BE2C (cell line): ENCODE results near the gene CIBAR2.

Experiments
- DNase-seq: peaks from one replicate; pipeline ENCODE4 v3.0.0-alpha.2; 2020
- H3K27me3 ChIP-seq: fragments of 250-450 bp; sonication (Bioruptor Pico); 2 replicates; pipeline ENCODE4 v1.5.1; 2020; ENCODE audit warnings: mild to moderate bottlenecking
- H3K36me3 ChIP-seq: fragments of 250-450 bp; sonication (Bioruptor Pico); 2 replicates; pipeline ENCODE4 v1.5.1; 2020; ENCODE audit warnings: mild to moderate bottlenecking
- H3K4me1 ChIP-seq: fragments of 250-450 bp; sonication (Bioruptor Pico); 2 replicates; pipeline ENCODE4 v1.5.1; 2020
- H3K4me3 ChIP-seq: 2 replicates; pipeline ENCODE4 v1.5.1; 2011; ENCODE audit warnings: low read depth, low read length
- H3K9me3 ChIP-seq: fragments of 250-450 bp; sonication (Bioruptor Pico); 2 replicates; pipeline ENCODE4 v1.5.1; 2020
- CTCF ChIP-seq: IDR thresholded peaks from 2 replicates; pipeline ENCODE4 v1.5.1; 2012; ENCODE audit warnings: mild to moderate bottlenecking, low read depth, low read length

The CIBAR2 gene

GRCh38 chr16:85074225-85074914 is 37.9 kb downstream of the CIBAR2 start:
- DNase-seq: no peak
- no peaks in the 10 kb centered on the region for H3K4me1 ChIP-seq
- H3K4me3 ChIP-seq: no peak overlapping the region
- H3K27me3 ChIP-seq: no peaks in the 10 kb centered on the region
- no peak for TF ChIP-seq CTCF
- H3K9me3 ChIP-seq: no peaks in the 10 kb centered on the region
- H3K36me3 ChIP-seq: no peaks in the 10 kb centered on the region

DNA sequence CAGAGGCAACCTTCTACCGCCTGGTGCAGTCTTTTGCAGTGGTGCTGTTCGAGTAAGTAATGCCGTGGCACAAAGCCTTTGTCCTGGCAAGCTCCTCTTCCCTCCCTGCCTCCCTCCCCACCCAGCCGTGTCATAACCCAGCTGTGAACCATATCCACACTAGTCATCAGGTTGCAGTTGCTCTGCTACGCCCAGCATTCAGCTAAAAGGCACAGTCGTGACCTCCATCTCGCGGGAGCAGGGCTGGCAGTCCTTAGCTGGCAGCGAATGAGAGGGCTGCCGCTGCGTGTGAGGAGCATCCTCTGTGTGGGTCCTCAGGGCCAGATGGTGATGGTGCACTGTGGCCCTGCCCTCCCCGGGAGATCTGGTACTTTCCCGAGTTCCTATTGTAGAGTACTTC is 39.3 kb downstream of the CIBAR2 start:
- DNase-seq: no peak
- H3K36me3 ChIP-seq: no peaks in the 10 kb centered on the region
- H3K4me3 ChIP-seq: no peak overlapping the region
- H3K4me1 ChIP-seq: no peaks in the 10 kb centered on the region
- no peaks in the 10 kb centered on the region for H3K27me3 ChIP-seq
- H3K9me3 ChIP-seq: no peaks in the 10 kb centered on the region
- no peak for TF ChIP-seq CTCF

DNA sequence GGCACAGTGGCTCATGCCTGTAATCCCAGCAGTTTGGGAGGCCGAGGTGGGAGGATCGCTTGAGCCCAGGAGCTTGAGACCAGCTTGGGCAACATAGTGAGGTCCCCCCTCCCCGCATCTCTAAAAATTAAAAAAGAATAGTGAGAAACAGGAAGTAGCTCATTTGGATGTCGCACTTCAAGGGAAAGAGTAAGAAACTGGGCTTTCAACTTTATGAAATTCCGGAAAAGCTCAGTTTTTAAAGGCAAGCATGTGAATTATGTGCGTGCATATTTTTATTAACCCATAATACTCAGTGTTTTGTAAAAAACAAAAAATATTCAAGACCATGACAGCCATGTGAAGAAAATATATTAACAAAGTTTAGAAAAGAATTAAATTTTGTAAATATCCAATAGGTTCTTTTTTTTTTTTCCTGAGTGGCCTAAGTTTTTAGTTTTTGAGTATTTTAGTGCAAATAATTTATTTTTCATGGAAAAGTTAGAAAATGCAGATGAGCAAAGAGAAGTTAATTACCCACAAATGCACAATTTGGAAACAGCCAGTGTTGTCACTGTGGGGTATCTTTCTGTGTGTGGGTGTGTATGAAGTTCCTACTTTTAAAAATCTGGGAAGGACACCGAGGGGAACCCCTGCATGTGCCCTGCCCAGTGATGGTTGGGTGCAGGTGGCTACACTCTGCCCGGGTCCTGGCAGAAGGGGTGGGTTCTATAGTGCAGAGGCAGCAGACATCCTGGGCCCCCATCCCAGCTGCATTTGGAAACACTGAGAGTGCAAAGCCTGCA is 40.0 kb downstream of the CIBAR2 start:
- H3K36me3 ChIP-seq: no peaks in the 10 kb centered on the region
- no peaks in the 10 kb centered on the region for H3K4me1 ChIP-seq
- DNase-seq: no peak
- no peak for TF ChIP-seq CTCF
- H3K9me3 ChIP-seq: no peaks in the 10 kb centered on the region
- H3K4me3 ChIP-seq: no peak overlapping the region
- H3K27me3 ChIP-seq: no peaks in the 10 kb centered on the region

- H3K27me3 ChIP-seq: no peaks in the 10 kb centered on the region
- H3K4me1 ChIP-seq: no peaks in the 10 kb centered on the region
- H3K4me3 ChIP-seq: no peak overlapping the region
- no peak for TF ChIP-seq CTCF
- H3K9me3 ChIP-seq: no peaks in the 10 kb centered on the region
- H3K36me3 ChIP-seq: no peaks in the 10 kb centered on the region
- DNase-seq: no peak
Measured at GRCh38 chr16:85069171-85069570, 43.1 kb downstream of the CIBAR2 start.

GRCh38 chr16:85068746-85069145 is 43.5 kb downstream of the CIBAR2 start:
- Histone ChIP-seq H3K4me3 (no peak overlapping the region), H3K4me1 (no peaks in the 10 kb centered on the region), H3K36me3 (no peaks in the 10 kb centered on the region), H3K9me3 (no peaks in the 10 kb centered on the region), H3K27me3 (no peaks in the 10 kb centered on the region)
- no peak for DNase-seq
- TF ChIP-seq CTCF: no peak

GRCh38 chr16:85067426-85067825 is 44.8 kb downstream of the CIBAR2 start:
- no peak for DNase-seq
- H3K9me3 ChIP-seq: no peaks in the 10 kb centered on the region
- H3K4me3 ChIP-seq: no peak overlapping the region
- H3K4me1 ChIP-seq: no peaks in the 10 kb centered on the region
- TF ChIP-seq CTCF: no peak
- H3K36me3 ChIP-seq: no peaks in the 10 kb centered on the region
- no peaks in the 10 kb centered on the region for H3K27me3 ChIP-seq
